Fibroblast of lung (primary cell): Measurements from ENCODE around the gene UBR3.

Source experiments
- EZH2 ChIP-seq: IDR thresholded peaks from 2 replicates; pipeline ENCODE4 v1.5.1; 2012; ENCODE audit warnings: low read length, control low read depth, mild to moderate bottlenecking; ENCODE audit errors: missing control alignments
- TF ChIP-seq, protein P1 (sequence below), 2 donors: IDR thresholded peaks in 1 of 2; conservative IDR thresholded peaks in 1 of 2; 1 replicate in 1 of 2; 2 replicates in 1 of 2; pipeline ENCODE4 v1.5.1; 2011 to 2012; ENCODE audit warnings: low read length in 2 of 2, control low read depth in 1 of 2, inconsistent platforms in 1 of 2, low read depth in 1 of 2, mild to moderate bottlenecking in 1 of 2

DNA sequence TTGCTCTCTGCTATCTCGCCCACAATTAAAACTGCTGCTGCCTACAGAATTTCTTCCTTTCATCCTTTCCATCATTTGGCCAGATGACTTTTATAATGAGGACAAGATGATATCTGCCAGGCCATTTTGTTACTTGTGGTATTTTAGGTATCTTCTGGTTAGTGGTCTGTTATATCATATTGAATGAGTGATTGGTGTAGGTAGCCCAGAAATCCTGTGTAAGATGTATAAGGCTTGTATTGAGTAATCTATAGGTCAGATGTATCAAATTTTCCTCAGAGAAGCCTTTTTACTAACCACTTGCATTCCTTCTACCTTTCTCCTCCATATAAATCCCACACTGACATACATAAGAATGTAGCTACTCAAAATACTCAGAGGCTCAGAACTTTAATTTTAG, 118.3 kb downstream of the UBR3 start:
- TF ChIP-seq, protein P1, sequence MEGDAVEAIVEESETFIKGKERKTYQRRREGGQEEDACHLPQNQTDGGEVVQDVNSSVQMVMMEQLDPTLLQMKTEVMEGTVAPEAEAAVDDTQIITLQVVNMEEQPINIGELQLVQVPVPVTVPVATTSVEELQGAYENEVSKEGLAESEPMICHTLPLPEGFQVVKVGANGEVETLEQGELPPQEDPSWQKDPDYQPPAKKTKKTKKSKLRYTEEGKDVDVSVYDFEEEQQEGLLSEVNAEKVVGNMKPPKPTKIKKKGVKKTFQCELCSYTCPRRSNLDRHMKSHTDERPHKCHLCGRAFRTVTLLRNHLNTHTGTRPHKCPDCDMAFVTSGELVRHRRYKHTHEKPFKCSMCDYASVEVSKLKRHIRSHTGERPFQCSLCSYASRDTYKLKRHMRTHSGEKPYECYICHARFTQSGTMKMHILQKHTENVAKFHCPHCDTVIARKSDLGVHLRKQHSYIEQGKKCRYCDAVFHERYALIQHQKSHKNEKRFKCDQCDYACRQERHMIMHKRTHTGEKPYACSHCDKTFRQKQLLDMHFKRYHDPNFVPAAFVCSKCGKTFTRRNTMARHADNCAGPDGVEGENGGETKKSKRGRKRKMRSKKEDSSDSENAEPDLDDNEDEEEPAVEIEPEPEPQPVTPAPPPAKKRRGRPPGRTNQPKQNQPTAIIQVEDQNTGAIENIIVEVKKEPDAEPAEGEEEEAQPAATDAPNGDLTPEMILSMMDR (conservative IDR thresholded peaks at IDR 0.05 in 1 of 2, IDR thresholded peaks at IDR 0.05 in 1 of 2; ENCODE audit: low read depth in 1 of 2, low read length in 2 of 2) = no peak
- no peak for TF ChIP-seq EZH2
